Activated naive CD4-positive, alpha-beta T cell treated with anti-CD3 and anti-CD28 coated beads, Interleukin-2, amount 50 U/mL, for 72 hours (primary cell): ENCODE results near the gene SYT6. TPM values are rescaled to one million over a fixed set of nuclear protein-coding genes. Genes with fewer than 3 reads are reported as not detected.
"Not testable (repeated sequence)": the region's sequence is repeated elsewhere in the genome, so short reads cannot be mapped to it uniquely, and the experiment has no call there.

Source experiments
- ATAC-seq, 2 donors: fragments of 150-1000 bp; cut with Tn5 transposase; 2 replicates each; pipeline ENCODE4 v1.10.0; 2021; ENCODE audit warnings: mild to moderate bottlenecking in 2 of 2, moderate library complexity in 2 of 2
- DNase-seq, 2 donors: peaks; one replicate each; pipeline ENCODE4 v3.0.0; 2021 to 2022; ENCODE audit warnings: low spot score in 2 of 2
- H3K27ac Mint-ChIP-seq, 2 donors: one replicate each; pipeline ENCODE4 v1.8.0; 2022; ENCODE audit warnings: mild to moderate bottlenecking in 2 of 2, mixed read lengths in 2 of 2
- H3K36me3 Mint-ChIP-seq, 2 donors: one replicate each; pipeline ENCODE4 v1.8.0; 2022; ENCODE audit warnings: mixed read lengths in 2 of 2
- H3K9me3 Mint-ChIP-seq, 2 donors: one replicate each; pipeline ENCODE4 v1.8.0; 2022; ENCODE audit warnings: mixed read lengths in 2 of 2
- total RNA-seq, 2 donors: library from RNA; stranded (reverse); gene quantifications; one replicate each; pipeline ENCODE4 v1.2.3, GENCODE V29; 2022

Gene SYT6
- total RNA-seq, 2 donors from 2014 or later = 0.11 TPM; not detected in 1

- Mint-ChIP-seq H3K9me3 (peaks cover 0 to 11% of the 10 kb centered on the region in 2 donors), H3K27ac (peak overlapping the region in 1 of 2 donors; percentile 69), H3K36me3 (peaks cover 0 to 6% of the 10 kb centered on the region in 2 donors)
- no peak for ATAC-seq
- no peak for DNase-seq
Observed at GRCh38 chr1:114075546-114076242, 78.0 kb downstream of the SYT6 start.

- ATAC-seq (no peak), DNase-seq (no peak)
- Mint-ChIP-seq H3K36me3 (peaks cover 0 to 6% of the 10 kb centered on the region in 2 donors), H3K9me3 (peaks cover 0 to 11% of the 10 kb centered on the region in 2 donors), H3K27ac (no peak overlapping the region)
Observed at GRCh38 chr1:114075105-114075504, 78.6 kb downstream of the SYT6 start.

GRCh38 chr1:114072246-114072645, 81.4 kb downstream of the SYT6 start:
- Mint-ChIP-seq H3K27ac (no peak overlapping the region), H3K36me3 (peaks cover 0 to 6% of the 10 kb centered on the region in 2 donors), H3K9me3 (peaks cover 0 to 11% of the 10 kb centered on the region in 2 donors)
- no peak for DNase-seq
- ATAC-seq = no peak

GRCh38 chr1:114069762-114070161, 83.9 kb downstream of the SYT6 start:
- DNase-seq, ATAC-seq, H3K36me3 Mint-ChIP-seq, H3K27ac Mint-ChIP-seq: not testable (repeated sequence)
- peaks cover 0 to 11% of the 10 kb centered on the region in 2 donors for H3K9me3 Mint-ChIP-seq

GRCh38 chr1:114068684-114069083, 85.0 kb downstream of the SYT6 start:
- peaks cover 0 to 11% of the 10 kb centered on the region in 2 donors for H3K9me3 Mint-ChIP-seq
- H3K36me3 Mint-ChIP-seq, H3K27ac Mint-ChIP-seq, ATAC-seq, DNase-seq: not testable (repeated sequence)

GRCh38 chr1:114065671-114066070, 88.0 kb downstream of the SYT6 start:
- not testable (repeated sequence) for H3K36me3 Mint-ChIP-seq, DNase-seq, ATAC-seq, H3K9me3 Mint-ChIP-seq, H3K27ac Mint-ChIP-seq

GRCh38 chr1:114063544-114063943, 90.1 kb downstream of the SYT6 start:
- H3K36me3 Mint-ChIP-seq = no peaks in the 10 kb centered on the region
- no peak for DNase-seq
- ATAC-seq = no peak
- peaks cover 0 to 11% of the 10 kb centered on the region in 2 donors for H3K9me3 Mint-ChIP-seq
- H3K27ac Mint-ChIP-seq = no peak overlapping the region

- no peak for ATAC-seq
- no peak overlapping the region for H3K27ac Mint-ChIP-seq
- no peak for DNase-seq
- no peaks in the 10 kb centered on the region for H3K36me3 Mint-ChIP-seq
- peaks cover 0 to 11% of the 10 kb centered on the region in 2 donors for H3K9me3 Mint-ChIP-seq
Observed at GRCh38 chr1:114062477-114063099, 91.1 kb downstream of the SYT6 start.

GRCh38 chr1:114061121-114061830, 92.4 kb downstream of the SYT6 start:
- DNase-seq (no peak), ATAC-seq (no peak)
- Mint-ChIP-seq H3K9me3 (peaks cover 4 to 19% of the 10 kb centered on the region in 2 donors), H3K27ac (no peak overlapping the region), H3K36me3 (no peaks in the 10 kb centered on the region)

GRCh38 chr1:114058236-114058635, 95.4 kb downstream of the SYT6 start:
- H3K27ac Mint-ChIP-seq, DNase-seq, H3K36me3 Mint-ChIP-seq, ATAC-seq: not testable (repeated sequence)
- H3K9me3 Mint-ChIP-seq = peaks cover 4 to 21% of the 10 kb centered on the region in 2 donors

- Mint-ChIP-seq H3K36me3 (no peaks in the 10 kb centered on the region), H3K9me3 (peaks cover 4 to 10% of the 10 kb centered on the region in 2 donors), H3K27ac (no peak overlapping the region)
- ATAC-seq = no peak
- DNase-seq = no peak
Observed at GRCh38 chr1:114054148-114054547, 99.5 kb downstream of the SYT6 start.

- peaks cover 0 to 6% of the 10 kb centered on the region in 2 donors for H3K9me3 Mint-ChIP-seq
- ATAC-seq (no peak), DNase-seq (no peak)
- no peak overlapping the region for H3K27ac Mint-ChIP-seq
- peaks cover 6 to 7% of the 10 kb centered on the region in 2 donors for H3K36me3 Mint-ChIP-seq
Observed at GRCh38 chr1:114048232-114048631, 105.4 kb downstream of the SYT6 start.

- Mint-ChIP-seq H3K36me3 (peaks cover 6 to 7% of the 10 kb centered on the region in 2 donors), H3K27ac (no peak overlapping the region), H3K9me3 (peaks cover 0 to 6% of the 10 kb centered on the region in 2 donors)
- DNase-seq (no peak), ATAC-seq (no peak)
Observed at GRCh38 chr1:114043548-114043947, 110.1 kb downstream of the SYT6 start.

- Mint-ChIP-seq H3K36me3 (peaks cover 6 to 7% of the 10 kb centered on the region in 2 donors), H3K9me3 (peaks cover 0 to 6% of the 10 kb centered on the region in 2 donors), H3K27ac (no peak overlapping the region)
- no peak for DNase-seq
- ATAC-seq = no peak
Observed at GRCh38 chr1:114043054-114043453, 110.6 kb downstream of the SYT6 start.

- H3K36me3 Mint-ChIP-seq = no peaks in the 10 kb centered on the region
- ATAC-seq (peak; percentile 85 to 87), DNase-seq (peak in 1 of 2 donors; percentile 5)
- H3K9me3 Mint-ChIP-seq = no peaks in the 10 kb centered on the region
- H3K27ac Mint-ChIP-seq = peak overlapping the region in 1 of 2 donors; percentile 20
Observed at GRCh38 chr1:114040273-114041015, 113.2 kb downstream of the SYT6 start.
